HG03139 (cell line): ENCODE data around the gene STRBP.

Experiments
- ATAC-seq: cut with Tn5 transposase; IDR thresholded peaks from one replicate; pipeline ENCODE4 v1.9.1; 2021; ENCODE audit not compliant: unreplicated experiment

Gene STRBP

GRCh38 chr9:123105490-123105889 is 162.9 kb downstream of the STRBP start:
- no peak for ATAC-seq

- no peak for ATAC-seq
These were observed 163.6 kb downstream of the STRBP start for GRCh38 chr9:123104807-123105206.

- no peak for ATAC-seq
These were observed 165.8 kb downstream of the STRBP start for GRCh38 chr9:123102375-123103113.

GRCh38 chr9:123099548-123099947 is 168.8 kb downstream of the STRBP start:
- no peak for ATAC-seq

- ATAC-seq = no peak
These were observed 169.3 kb downstream of the STRBP start for GRCh38 chr9:123099042-123099441.

- no peak for ATAC-seq
These were observed 170.3 kb downstream of the STRBP start for GRCh38 chr9:123098096-123098459.

- ATAC-seq = no peak
These were observed 170.8 kb downstream of the STRBP start for GRCh38 chr9:123097430-123098095.

- ATAC-seq = no peak
These were observed 171.4 kb downstream of the STRBP start for GRCh38 chr9:123096987-123097386.

GRCh38 chr9:123093141-123093540 is 175.2 kb downstream of the STRBP start:
- no peak for ATAC-seq

- ATAC-seq = no peak
These were observed 176.9 kb downstream of the STRBP start for GRCh38 chr9:123091459-123091858.

- ATAC-seq = no peak
These were observed 177.4 kb downstream of the STRBP start for GRCh38 chr9:123090956-123091355.

GRCh38 chr9:123090198-123090896 is 178.0 kb downstream of the STRBP start:
- no peak for ATAC-seq

GRCh38 chr9:123089790-123090189 is 178.6 kb downstream of the STRBP start:
- no peak for ATAC-seq

GRCh38 chr9:123089040-123089439 is 179.3 kb downstream of the STRBP start:
- ATAC-seq = no peak

- ATAC-seq = no peak
These were observed 181.0 kb downstream of the STRBP start for GRCh38 chr9:123087359-123087888.

- ATAC-seq = no peak
These were observed 182.5 kb downstream of the STRBP start for GRCh38 chr9:123085916-123086315.

- ATAC-seq = no peak
These were observed 184.1 kb downstream of the STRBP start for GRCh38 chr9:123084256-123084655.

- ATAC-seq = no peak
These were observed 184.7 kb downstream of the STRBP start for GRCh38 chr9:123083680-123084079.

- no peak for ATAC-seq
These were observed 186.6 kb downstream of the STRBP start for GRCh38 chr9:123081824-123082223.

GRCh38 chr9:123080444-123080843 is 187.9 kb downstream of the STRBP start:
- ATAC-seq = no peak

- ATAC-seq = no peak
These were observed 193.8 kb downstream of the STRBP start for GRCh38 chr9:123074628-123075027.

- ATAC-seq = no peak
These were observed 194.4 kb downstream of the STRBP start for GRCh38 chr9:123073991-123074422.
